ENCODE results near the gene TRIM9.
"Not testable (repeated sequence)": the region's sequence is repeated elsewhere in the genome, so short reads cannot be mapped to it uniquely, and the experiment has no call there.

TRIM9 gene

GRCh38 chr14:50998612-50999011, 96.3 kb downstream of the TRIM9 start:
- no peak for DNase-seq

- DNase-seq, result peak; percentile 87
Measured at GRCh38 chr14:50997712-50998111, 97.2 kb downstream of the TRIM9 start.

GRCh38 chr14:50994158-50994557, 100.7 kb downstream of the TRIM9 start:
- DNase-seq, result not testable (repeated sequence)

- peak; percentile 66 for DNase-seq
Measured at GRCh38 chr14:50985859-50986331, 109.0 kb downstream of the TRIM9 start.

GRCh38 chr14:50985124-50985858, 109.6 kb downstream of the TRIM9 start:
- no peak for DNase-seq

- no peak for DNase-seq
Measured at GRCh38 chr14:50984036-50984710, 110.7 kb downstream of the TRIM9 start.

GRCh38 chr14:50979941-50980850, 114.7 kb downstream of the TRIM9 start:
- DNase-seq, result no peak

GRCh38 chr14:50978888-50979287, 116.0 kb downstream of the TRIM9 start:
- DNase-seq, result no peak

- no peak for DNase-seq
Measured at GRCh38 chr14:50978529-50978871, 116.4 kb downstream of the TRIM9 start.

GRCh38 chr14:50977863-50978528, 116.9 kb downstream of the TRIM9 start:
- DNase-seq, result no peak

GRCh38 chr14:50974118-50974517, 120.8 kb downstream of the TRIM9 start:
- no peak for DNase-seq

GRCh38 chr14:50972734-50973133, 122.2 kb downstream of the TRIM9 start:
- DNase-seq, result no peak

- DNase-seq, result no peak
Measured at GRCh38 chr14:50970886-50971781, 123.8 kb downstream of the TRIM9 start.

- DNase-seq, result no peak
Measured at GRCh38 chr14:50967790-50968189, 127.1 kb downstream of the TRIM9 start.

GRCh38 chr14:50967103-50967502, 127.8 kb downstream of the TRIM9 start:
- DNase-seq, result no peak

GRCh38 chr14:50964683-50965390, 130.1 kb downstream of the TRIM9 start:
- no peak for DNase-seq

- no peak for DNase-seq
Measured at GRCh38 chr14:50963919-50964318, 131.0 kb downstream of the TRIM9 start.

GRCh38 chr14:50961605-50962221, 133.2 kb downstream of the TRIM9 start:
- DNase-seq, result peak; percentile 39

- DNase-seq, result no peak
Measured at GRCh38 chr14:50957296-50957695, 137.6 kb downstream of the TRIM9 start.

GRCh38 chr14:50956421-50956820, 138.5 kb downstream of the TRIM9 start:
- not testable (repeated sequence) for DNase-seq

Measured in islet precursor cell (in vitro differentiated cells).